ENCODE measurements around the gene PAK3.

Gene PAK3

DNA sequence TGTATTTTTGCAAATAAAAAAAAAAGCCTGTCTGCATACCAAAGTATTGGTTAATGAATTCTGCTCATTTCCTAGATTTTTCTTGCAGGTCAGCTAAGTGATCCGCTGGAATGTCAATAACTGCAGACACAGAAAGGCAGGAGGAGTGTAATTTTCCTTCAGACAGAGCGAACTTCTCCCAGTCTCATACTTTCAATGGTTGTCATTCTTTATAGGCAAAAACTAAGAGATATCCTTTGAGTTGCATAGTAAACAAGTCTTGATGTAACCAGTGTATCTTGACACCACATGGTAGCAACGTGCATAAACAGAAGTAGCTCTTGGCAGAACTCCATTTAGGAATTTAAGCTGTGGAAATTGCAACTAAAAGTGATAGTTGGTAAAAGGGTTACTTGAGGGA lies 166.1 kb downstream of the PAK3 start:
- DNase-seq (ENCODE audit: low read depth): no peak

DNA sequence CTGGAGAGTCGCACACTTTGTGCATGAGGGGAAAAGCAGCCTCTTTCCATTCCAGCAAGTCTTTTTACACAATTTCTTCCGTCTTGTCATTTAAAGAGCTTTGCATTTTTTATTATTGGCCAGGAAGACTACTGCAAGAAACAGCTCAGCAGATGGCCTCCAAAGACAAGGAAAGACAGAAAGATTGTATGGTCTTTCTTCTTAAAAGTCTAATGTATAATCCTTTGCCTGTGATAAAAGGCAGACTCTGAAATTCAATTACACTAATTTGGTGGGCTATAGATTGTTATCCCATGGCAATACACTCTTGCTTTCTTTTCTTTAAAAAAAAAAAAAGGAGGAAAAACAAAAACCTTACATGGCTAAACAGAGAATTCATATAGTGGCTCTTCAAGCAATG lies 168.4 kb downstream of the PAK3 start:
- no peak for DNase-seq (ENCODE audit: low read depth)

DNA sequence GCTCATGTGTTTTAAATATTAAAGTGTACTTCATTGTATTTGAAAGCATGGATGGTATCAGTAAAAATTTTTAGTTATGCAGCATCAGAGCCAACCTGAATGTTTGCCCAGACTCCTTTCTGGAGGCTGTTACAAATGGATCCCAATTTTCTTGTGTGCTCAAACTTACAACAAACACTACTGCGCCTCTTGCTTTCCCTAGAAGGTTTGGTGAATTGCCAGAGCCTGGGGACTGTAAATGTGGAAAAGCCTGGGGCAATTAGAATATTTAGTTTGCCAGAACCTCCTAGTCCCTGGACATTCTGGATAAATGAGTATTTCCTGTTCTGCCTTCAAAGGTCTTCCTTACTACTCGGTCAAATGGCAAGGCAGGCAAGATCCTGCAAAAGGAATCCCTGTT lies 169.5 kb downstream of the PAK3 start:
- DNase-seq (ENCODE audit: low read depth): no peak

DNA sequence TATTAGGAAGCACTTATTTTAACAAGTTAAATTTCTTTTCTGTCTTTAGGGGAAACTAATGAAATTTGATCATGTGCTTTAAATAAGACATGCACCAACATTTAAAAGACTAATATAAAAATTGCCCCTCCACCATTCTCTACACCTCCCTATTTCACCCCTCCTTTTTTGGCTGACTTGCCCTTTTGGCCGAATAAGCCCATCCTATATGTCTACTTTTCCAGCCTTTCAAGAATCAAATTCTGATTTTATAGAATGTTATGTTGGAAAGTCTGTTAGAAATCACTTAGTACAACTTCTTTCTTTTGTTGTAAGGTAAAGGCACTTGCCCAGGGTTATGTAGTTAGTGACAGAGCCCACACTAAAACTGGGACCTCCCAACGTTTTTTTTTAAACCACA lies 172.5 kb downstream of the PAK3 start:
- no peak for DNase-seq (ENCODE audit: low read depth)

DNA sequence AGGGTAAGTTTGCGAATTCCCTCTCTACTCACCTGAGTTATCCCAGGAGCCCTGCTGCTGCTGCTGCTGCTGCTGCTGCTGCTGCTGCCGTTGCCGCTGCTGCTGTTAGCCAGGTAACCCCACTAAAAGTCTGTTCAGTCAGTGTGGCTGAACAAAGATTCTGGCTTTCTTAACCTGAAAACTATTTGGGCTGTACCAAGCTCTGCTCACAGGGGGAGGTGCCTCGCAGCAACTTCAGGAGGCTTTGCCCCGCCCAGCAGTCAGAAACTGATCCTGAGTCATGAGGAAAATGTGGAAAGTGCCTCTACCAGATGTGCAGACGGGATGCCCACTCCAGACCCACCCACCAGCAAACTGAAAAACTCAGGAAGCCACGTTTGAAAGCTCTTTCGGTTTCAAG lies 174.3 kb downstream of the PAK3 start, which contains the start of gene CAPN6:
CAPN6 (minus strand) TSS at position 145 of the 400 bp plus-strand sequence. CDS start 6,547 bp downstream, outside the sequence.
- DNase-seq (ENCODE audit: low read depth): peak; percentile 22
